ENCODE measurements around the gene ANXA2R. TPM values are rescaled to one million over a fixed set of nuclear protein-coding genes. Genes with fewer than 3 reads are reported as not detected.

ANXA2R gene
- polyA plus RNA-seq, 1 of the 3 experiments (the other 2 are of a cell fraction) = 1.9 TPM

DNA sequence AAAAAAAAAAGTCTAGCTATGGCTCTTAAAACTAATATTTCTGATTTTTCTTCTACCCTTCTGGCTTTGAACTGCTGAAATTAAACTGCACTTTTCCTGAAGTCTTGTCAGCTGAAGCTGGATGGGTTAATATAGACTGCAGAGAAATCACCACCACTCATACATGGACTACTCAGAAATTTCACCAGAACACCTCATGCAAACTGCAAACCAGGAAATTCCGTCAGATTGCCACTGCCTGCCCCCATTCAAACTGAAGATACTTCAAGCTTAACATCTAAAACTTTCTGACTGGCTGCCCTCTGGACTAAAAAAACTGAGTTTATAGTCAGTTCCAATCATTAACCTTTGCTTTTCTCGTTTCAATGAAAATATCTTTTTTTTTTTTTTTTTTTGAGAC, 11.6 kb upstream of the ANXA2R start:
- H3K27ac ChIP-seq (ENCODE audit: low read depth in 2 of 2, low read length in 1 of 2) = no peak overlapping the region
- ChIA-PET CTCF (interaction anchor here (0.8 to 3.1 kb wide), 4 partner anchors 10 to 57 kb away, joined by 3 to 18 read pairs (median 4); partner anchors contain the start of gene ANXA2R), POLR2A (interaction anchor here (0.6 kb wide), 1 partner anchor 15 kb away, joined by 4 read pairs; no protein-coding TSS in a partner anchor)
- WGBS (ENCODE audit: low lambda C conversion rate) = 94% methylated on average over 2 of the region's 2 CpGs
- H3K4me2 ChIP-seq = no peak overlapping the region
- TF ChIP-seq CTCF (IDR thresholded peaks at IDR 0.05) (no peak), RFX5 (IDR thresholded peaks at IDR 0.05; ENCODE audit: low read length) (no peak), JUND (IDR thresholded peaks at IDR 0.05) (no peak), REST (IDR thresholded peaks at IDR 0.05; ENCODE audit: low read depth, low read length) (no peak), FOXJ3 (CRISPR knock-in tag; IDR thresholded peaks at IDR 0.05) (no peak)
- TF ChIP-seq, protein P1, sequence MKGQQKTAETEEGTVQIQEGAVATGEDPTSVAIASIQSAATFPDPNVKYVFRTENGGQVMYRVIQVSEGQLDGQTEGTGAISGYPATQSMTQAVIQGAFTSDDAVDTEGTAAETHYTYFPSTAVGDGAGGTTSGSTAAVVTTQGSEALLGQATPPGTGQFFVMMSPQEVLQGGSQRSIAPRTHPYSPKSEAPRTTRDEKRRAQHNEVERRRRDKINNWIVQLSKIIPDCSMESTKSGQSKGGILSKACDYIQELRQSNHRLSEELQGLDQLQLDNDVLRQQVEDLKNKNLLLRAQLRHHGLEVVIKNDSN (IDR thresholded peaks at IDR 0.05; ENCODE audit: borderline replicate concordance, low read depth) = no peak
- no peaks in the 10 kb centered on the region for H4K20me1 ChIP-seq (ENCODE audit: insufficient read depth)
- no peak overlapping the region for H2AFZ ChIP-seq (ENCODE audit: low read depth)
- H3K9ac ChIP-seq = no peak overlapping the region
- no peaks in the 10 kb centered on the region for H3K9me2 ChIP-seq
- no peak for DNase-seq
- H3K4me3 ChIP-seq (ENCODE audit: low read depth in 2 of 2, low read length in 1 of 2) = no peak overlapping the region
- no peaks in the 10 kb centered on the region for H3K27me3 ChIP-seq (ENCODE audit: insufficient read depth)
- peaks cover 28% of the 10 kb centered on the region for H3K79me2 ChIP-seq (ENCODE audit: insufficient read depth)
- H3K9me3 ChIP-seq = no peaks in the 10 kb centered on the region
- H3K4me1 ChIP-seq (ENCODE audit: control insufficient read depth in 1 of 2, insufficient read depth in 2 of 2, low read depth in 1 of 2, low read length in 1 of 2) = peaks cover 0 to 9% of the 10 kb centered on the region in 2 experiments; a peak in 1 of 4 replicates
- H3K36me3 ChIP-seq (replicated peaks in 1 of 2; ENCODE audit: control insufficient read depth in 1 of 2, insufficient read depth in 2 of 2, low read length in 1 of 2) = no peaks in the 10 kb centered on the region
- no peaks in the 10 kb centered on the region for H3F3A ChIP-seq (replicated peaks; ENCODE audit: insufficient read depth)

DNA sequence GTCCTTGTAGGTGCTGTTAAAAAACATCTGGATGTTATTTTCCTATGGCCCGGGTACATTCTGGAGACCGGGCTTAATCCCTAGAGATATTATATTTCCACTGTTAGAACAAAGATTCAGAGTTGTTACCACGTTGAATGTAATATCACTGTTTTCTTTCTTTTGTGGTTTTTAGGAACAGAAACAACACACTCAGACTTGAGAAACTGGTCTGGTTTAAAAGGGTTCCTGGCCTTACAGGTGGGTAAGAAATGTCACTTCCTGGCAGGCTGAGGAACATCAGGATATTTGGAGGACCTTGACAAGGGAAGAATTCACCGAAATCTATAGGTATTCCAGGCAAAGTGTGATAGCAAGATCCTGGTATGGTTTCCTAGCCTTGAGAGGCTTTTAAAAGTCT, 10.3 kb upstream of the ANXA2R start:
- DNase-seq = no peak
- Histone ChIP-seq H3K9ac (no peak overlapping the region), H2AFZ (ENCODE audit: low read depth) (no peak overlapping the region), H3K27ac (ENCODE audit: low read depth in 2 of 2, low read length in 1 of 2) (no peak overlapping the region), H3K36me3 (replicated peaks in 1 of 2; ENCODE audit: control insufficient read depth in 1 of 2, insufficient read depth in 2 of 2, low read length in 1 of 2) (no peaks in the 10 kb centered on the region), H3K79me2 (ENCODE audit: insufficient read depth) (peaks cover 22% of the 10 kb centered on the region), H3K9me2 (no peaks in the 10 kb centered on the region), H3K9me3 (no peaks in the 10 kb centered on the region), H3K27me3 (ENCODE audit: insufficient read depth) (no peaks in the 10 kb centered on the region), H3F3A (replicated peaks; ENCODE audit: insufficient read depth) (no peaks in the 10 kb centered on the region), H3K4me1 (ENCODE audit: control insufficient read depth in 1 of 2, insufficient read depth in 2 of 2, low read depth in 1 of 2, low read length in 1 of 2) (peaks cover 0 to 9% of the 10 kb centered on the region in 2 experiments; a peak in 1 of 4 replicates), H4K20me1 (ENCODE audit: insufficient read depth) (no peaks in the 10 kb centered on the region), H3K4me3 (ENCODE audit: low read depth in 2 of 2, low read length in 1 of 2) (no peak overlapping the region), H3K4me2 (no peak overlapping the region)
- CTCF ChIA-PET = interaction anchor here (1.2 to 3.1 kb wide), 5 partner anchors 9 to 55 kb away, joined by 3 to 18 read pairs (median 5); partner anchors contain the start of gene ANXA2R
- WGBS (ENCODE audit: low lambda C conversion rate) = 47% methylated on average over 4 of the region's 4 CpGs
- POLR2A ChIA-PET = no interaction called here
- TF ChIP-seq YY1 (IDR thresholded peaks at IDR 0.05; ENCODE audit: low read depth) (no peak), RCOR1 (IDR thresholded peaks at IDR 0.05; ENCODE audit: low read length) (no peak), FOXM1 (IDR thresholded peaks at IDR 0.05; ENCODE audit: low read depth) (no peak), FOXJ3 (CRISPR knock-in tag; IDR thresholded peaks at IDR 0.05) (no peak), TCF12 (IDR thresholded peaks at IDR 0.05) (no peak), USF2 (IDR thresholded peaks at IDR 0.05; ENCODE audit: borderline replicate concordance, low read depth, low read length) (no peak)
